Measurements from ENCODE around the gene GALC.

GALC gene

DNA sequence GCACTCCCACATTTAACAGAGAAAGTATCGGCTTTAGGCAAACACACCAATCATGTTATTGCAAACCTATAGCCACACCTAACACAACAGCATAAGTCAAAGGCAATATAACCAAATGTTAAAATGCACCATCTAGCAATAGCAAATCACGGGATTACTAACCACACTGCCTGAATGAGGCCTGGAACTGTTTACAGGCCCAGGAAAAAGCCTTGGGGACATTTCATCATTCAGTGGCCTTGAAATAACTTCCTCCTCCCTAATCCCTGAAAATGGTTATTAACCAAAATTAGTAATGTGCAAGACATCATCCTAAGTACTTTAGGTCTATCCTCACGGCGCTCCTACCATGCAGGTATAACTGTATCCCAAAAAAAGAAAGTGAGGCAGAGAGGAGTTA, 2.3 kb downstream of the GALC start:
- peaks cover 6% of the 10 kb centered on the region; the same call in 1 of the 2 replicates for H3K4me1 ChIP-seq (ENCODE audit: insufficient read depth, low read length)
- WGBS, result 93% methylated on average over 2 of the region's 4 CpGs
- no peak overlapping the region for H3K4me3 ChIP-seq (ENCODE audit: low read length)
- no peaks in the 10 kb centered on the region for H3K36me3 ChIP-seq (ENCODE audit: insufficient read depth, low read length)
- no peaks in the 10 kb centered on the region for H3K9me3 ChIP-seq (ENCODE audit: insufficient read depth, low read depth, low read length)
- no peak overlapping the region for H3K27ac ChIP-seq (ENCODE audit: low read depth, low read length)
- no peaks in the 10 kb centered on the region for H3K27me3 ChIP-seq (ENCODE audit: insufficient read depth, low read length)
- H3K9ac ChIP-seq (ENCODE audit: low read depth, low read length), result no peak overlapping the region

GRCh38 chr14:87989956-87990299, 3.1 kb downstream of the GALC start:
- peaks cover 6% of the 10 kb centered on the region; the same call in 1 of the 2 replicates for H3K4me1 ChIP-seq (ENCODE audit: insufficient read depth, low read length)
- no peaks in the 10 kb centered on the region for H3K9me3 ChIP-seq (ENCODE audit: insufficient read depth, low read depth, low read length)
- WGBS, result 90% methylated on average over 2 of the region's 2 CpGs

GRCh38 chr14:87989221-87989955, 3.6 kb downstream of the GALC start:
- peaks cover 6% of the 10 kb centered on the region; the same call in 1 of the 2 replicates for H3K4me1 ChIP-seq (ENCODE audit: insufficient read depth, low read length)
- 92% methylated on average over 5 of the region's 5 CpGs for WGBS
- H3K4me3 ChIP-seq (ENCODE audit: low read length), result no peak overlapping the region

More at GRCh38 chr14:87989956-87990299, 3.1 kb downstream of the GALC start:
- Histone ChIP-seq H3K4me3 (ENCODE audit: low read length) (no peak overlapping the region), H3K36me3 (ENCODE audit: insufficient read depth, low read length) (no peaks in the 10 kb centered on the region), H3K27me3 (ENCODE audit: insufficient read depth, low read length) (no peaks in the 10 kb centered on the region), H3K9ac (ENCODE audit: low read depth, low read length) (no peak overlapping the region), H3K27ac (ENCODE audit: low read depth, low read length) (no peak overlapping the region)

DNA sequence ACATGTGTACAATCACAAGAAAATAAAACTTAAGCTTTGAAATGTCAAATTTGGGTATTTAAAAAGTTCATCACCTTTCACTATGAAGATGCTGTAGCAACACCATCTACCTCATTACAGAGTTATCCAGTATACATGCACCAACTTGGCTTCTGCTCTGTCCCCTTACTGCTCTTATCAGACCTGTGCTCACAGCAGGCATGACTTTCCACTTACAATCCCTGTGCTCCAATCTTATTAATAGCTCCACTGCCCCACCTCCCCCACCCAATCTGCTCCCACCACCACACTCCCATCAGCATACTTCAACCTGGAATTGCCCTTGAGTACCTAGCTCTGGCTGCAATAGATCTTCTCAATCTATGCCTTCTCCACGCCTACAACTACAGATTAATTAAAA, 13.3 kb downstream of the GALC start:
- H3K9me3 ChIP-seq (ENCODE audit: insufficient read depth, low read depth, low read length), result no peaks in the 10 kb centered on the region
- no peak overlapping the region for H3K4me3 ChIP-seq (ENCODE audit: low read length)
- H3K27ac ChIP-seq (ENCODE audit: low read depth, low read length), result no peak overlapping the region
- H3K27me3 ChIP-seq (ENCODE audit: insufficient read depth, low read length), result no peaks in the 10 kb centered on the region
- H3K9ac ChIP-seq (ENCODE audit: low read depth, low read length), result no peak overlapping the region
- H3K36me3 ChIP-seq (ENCODE audit: insufficient read depth, low read length), result no peaks in the 10 kb centered on the region; the same call in 1 of the 2 replicates
- H3K4me1 ChIP-seq (ENCODE audit: insufficient read depth, low read length), result no peaks in the 10 kb centered on the region
- 98% methylated on average over 1 of the region's 1 CpG for WGBS

More at GRCh38 chr14:87989221-87989955, 3.6 kb downstream of the GALC start:
- no peaks in the 10 kb centered on the region for H3K9me3 ChIP-seq (ENCODE audit: insufficient read depth, low read depth, low read length)
- no peaks in the 10 kb centered on the region for H3K27me3 ChIP-seq (ENCODE audit: insufficient read depth, low read length)
- no peaks in the 10 kb centered on the region for H3K36me3 ChIP-seq (ENCODE audit: insufficient read depth, low read length)
- no peak overlapping the region for H3K27ac ChIP-seq (ENCODE audit: low read depth, low read length)
- H3K9ac ChIP-seq (ENCODE audit: low read depth, low read length), result no peak overlapping the region

GRCh38 chr14:87975636-87976035, 17.3 kb downstream of the GALC start:
- Histone ChIP-seq H3K9me3 (ENCODE audit: insufficient read depth, low read depth, low read length) (no peaks in the 10 kb centered on the region), H3K27me3 (ENCODE audit: insufficient read depth, low read length) (no peaks in the 10 kb centered on the region), H3K27ac (ENCODE audit: low read depth, low read length) (no peak overlapping the region), H3K4me1 (ENCODE audit: insufficient read depth, low read length) (no peaks in the 10 kb centered on the region), H3K9ac (ENCODE audit: low read depth, low read length) (no peak overlapping the region), H3K36me3 (ENCODE audit: insufficient read depth, low read length) (no peaks in the 10 kb centered on the region), H3K4me3 (ENCODE audit: low read length) (no peak overlapping the region)

DNA sequence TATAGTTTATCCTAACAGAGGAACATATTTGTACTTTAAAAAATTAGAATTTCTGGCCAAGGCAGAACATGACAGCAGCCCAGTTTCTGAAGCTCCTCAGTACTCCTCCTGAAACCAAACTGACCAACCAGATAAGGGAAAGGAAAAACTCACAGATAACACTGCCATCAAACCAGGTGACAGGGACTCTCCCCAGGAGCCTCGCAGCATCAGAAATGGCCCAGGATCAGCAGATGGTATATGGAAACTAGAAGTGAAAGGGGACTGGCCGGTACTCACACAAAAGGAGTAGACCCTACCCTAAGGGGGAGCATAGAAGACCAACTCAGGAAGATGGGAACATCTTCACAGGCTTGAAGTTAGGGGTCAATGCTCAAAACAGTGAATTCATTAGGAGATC, 22.0 kb downstream of the GALC start:
- Histone ChIP-seq H3K4me1 (ENCODE audit: insufficient read depth, low read length) (no peaks in the 10 kb centered on the region), H3K9ac (ENCODE audit: low read depth, low read length) (no peak overlapping the region), H3K27ac (ENCODE audit: low read depth, low read length) (no peak overlapping the region), H3K27me3 (ENCODE audit: insufficient read depth, low read length) (no peaks in the 10 kb centered on the region), H3K9me3 (ENCODE audit: insufficient read depth, low read depth, low read length) (no peaks in the 10 kb centered on the region), H3K4me3 (ENCODE audit: low read length) (no peak overlapping the region), H3K36me3 (ENCODE audit: insufficient read depth, low read length) (no peaks in the 10 kb centered on the region)
- 89% methylated on average over 2 of the region's 2 CpGs for WGBS

GRCh38 chr14:87967496-87967895, 25.5 kb downstream of the GALC start:
- Histone ChIP-seq H3K9ac (ENCODE audit: low read depth, low read length) (no peak overlapping the region), H3K9me3 (ENCODE audit: insufficient read depth, low read depth, low read length) (no peaks in the 10 kb centered on the region)

DNA sequence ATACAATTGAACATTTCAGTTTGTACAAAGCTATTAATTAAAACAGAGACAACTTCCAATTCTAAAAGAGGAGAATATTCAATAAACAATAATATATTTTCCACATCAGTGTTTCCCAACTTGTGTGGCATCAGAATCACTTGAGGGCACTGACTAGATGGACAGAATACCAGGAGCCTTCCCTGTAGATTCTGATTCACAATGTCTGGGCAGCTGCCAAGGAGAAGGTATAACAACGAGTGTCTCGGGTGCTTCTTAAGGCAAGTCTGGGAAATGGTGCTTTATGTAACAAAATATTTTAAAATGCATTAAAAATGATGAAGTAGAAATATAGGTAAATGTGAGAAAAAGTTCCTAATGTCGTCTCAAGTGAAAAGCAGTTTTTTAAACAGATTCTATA, 26.2 kb downstream of the GALC start:
- Histone ChIP-seq H3K27ac (ENCODE audit: low read depth, low read length) (no peak overlapping the region), H3K27me3 (ENCODE audit: insufficient read depth, low read length) (no peaks in the 10 kb centered on the region), H3K9ac (ENCODE audit: low read depth, low read length) (no peak overlapping the region), H3K36me3 (ENCODE audit: insufficient read depth, low read length) (no peaks in the 10 kb centered on the region), H3K4me3 (ENCODE audit: low read length) (no peak overlapping the region), H3K4me1 (ENCODE audit: insufficient read depth, low read length) (no peaks in the 10 kb centered on the region), H3K9me3 (ENCODE audit: insufficient read depth, low read depth, low read length) (no peaks in the 10 kb centered on the region)
- WGBS, result 94% methylated on average over 3 of the region's 3 CpGs

More at GRCh38 chr14:87967496-87967895, 25.5 kb downstream of the GALC start:
- H3K36me3 ChIP-seq (ENCODE audit: insufficient read depth, low read length), result no peaks in the 10 kb centered on the region
- no peak overlapping the region for H3K4me3 ChIP-seq (ENCODE audit: low read length)
- no peaks in the 10 kb centered on the region for H3K4me1 ChIP-seq (ENCODE audit: insufficient read depth, low read length)
- H3K27ac ChIP-seq (ENCODE audit: low read depth, low read length), result no peak overlapping the region
- no peaks in the 10 kb centered on the region for H3K27me3 ChIP-seq (ENCODE audit: insufficient read depth, low read length)

DNA sequence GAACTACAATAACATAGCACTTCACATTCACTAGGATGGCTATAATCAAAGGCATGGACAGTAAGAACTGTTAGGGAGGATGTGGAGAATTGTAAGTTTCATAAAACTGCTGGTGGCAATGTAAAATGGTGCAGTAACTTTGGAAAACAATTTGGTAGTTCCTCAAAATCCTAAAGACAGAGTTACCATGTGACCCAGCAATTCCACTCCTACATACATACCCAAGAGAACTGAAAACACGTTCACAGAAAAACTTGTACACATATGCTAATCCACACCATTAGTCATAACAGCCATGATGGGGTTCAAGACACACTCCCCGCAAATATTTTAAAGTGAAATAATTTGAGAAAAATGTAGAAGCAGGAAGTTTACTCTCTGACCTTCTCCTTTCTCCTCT, 31.7 kb downstream of the GALC start:
- H3K9ac ChIP-seq (ENCODE audit: low read depth, low read length), result no peak overlapping the region
- H3K36me3 ChIP-seq (ENCODE audit: insufficient read depth, low read length), result no peaks in the 10 kb centered on the region
- H3K4me1 ChIP-seq (ENCODE audit: insufficient read depth, low read length), result no peaks in the 10 kb centered on the region
- WGBS, result 100% methylated on average over 1 of the region's 2 CpGs
- no peaks in the 10 kb centered on the region for H3K27me3 ChIP-seq (ENCODE audit: insufficient read depth, low read length)
- no peaks in the 10 kb centered on the region for H3K9me3 ChIP-seq (ENCODE audit: insufficient read depth, low read depth, low read length)
- no peak overlapping the region for H3K27ac ChIP-seq (ENCODE audit: low read depth, low read length)
- no peak overlapping the region for H3K4me3 ChIP-seq (ENCODE audit: low read length)

- Histone ChIP-seq H3K4me1 (ENCODE audit: insufficient read depth, low read length) (no peaks in the 10 kb centered on the region), H3K9me3 (ENCODE audit: insufficient read depth, low read depth, low read length) (no peaks in the 10 kb centered on the region), H3K4me3 (ENCODE audit: low read length) (no peak overlapping the region), H3K9ac (ENCODE audit: low read depth, low read length) (no peak overlapping the region), H3K36me3 (ENCODE audit: insufficient read depth, low read length) (no peaks in the 10 kb centered on the region), H3K27ac (ENCODE audit: low read depth, low read length) (no peak overlapping the region), H3K27me3 (ENCODE audit: insufficient read depth, low read length) (no peaks in the 10 kb centered on the region)
- WGBS, result 97% methylated on average over 5 of the region's 5 CpGs
Observed at GRCh38 chr14:87960013-87960787, 32.8 kb downstream of the GALC start.

- Histone ChIP-seq H3K9me3 (ENCODE audit: insufficient read depth, low read depth, low read length) (no peaks in the 10 kb centered on the region), H3K27me3 (ENCODE audit: insufficient read depth, low read length) (no peaks in the 10 kb centered on the region), H3K4me3 (ENCODE audit: low read length) (no peak overlapping the region), H3K4me1 (ENCODE audit: insufficient read depth, low read length) (no peaks in the 10 kb centered on the region), H3K36me3 (ENCODE audit: insufficient read depth, low read length) (no peaks in the 10 kb centered on the region), H3K9ac (ENCODE audit: low read depth, low read length) (no peak overlapping the region), H3K27ac (ENCODE audit: low read depth, low read length) (no peak overlapping the region)
- WGBS, result 98% methylated on average over 5 of the region's 6 CpGs
Observed at GRCh38 chr14:87955501-87955900, 37.5 kb downstream of the GALC start.
